Stomach (tissue), 4 donors: ENCODE data around the gene PDP2.

ENCODE experiments used
- CTCF ChIP-seq, 7 experiments: fragments of 450-650 bp in 4 of 7; fragments of 200-600 bp in 3 of 7; sonication (generic) in 3 of 7; IDR thresholded peaks; one replicate each; pipeline ENCODE4 v1.5.1; 2016 to 2019; ENCODE audit warnings: antibody characterized with exemption in 7 of 7, control low read depth in 2 of 7, mild to moderate bottlenecking in 1 of 7
- EP300 ChIP-seq: sonication (generic); formaldehyde crosslinking; IDR thresholded peaks from one replicate; pipeline ENCODE4 v1.6.1; 2017; ENCODE audit warnings: antibody characterized with exemption
- POLR2AphosphoS5 ChIP-seq, 3 donors: sonication (generic); formaldehyde crosslinking; IDR thresholded peaks; one replicate each; pipeline ENCODE4 v1.6.1; 2016; ENCODE audit warnings: antibody characterized with exemption in 3 of 3

- TF ChIP-seq CTCF (IDR thresholded peaks at IDR 0.05) (no peak), POLR2AphosphoS5 (IDR thresholded peaks at IDR 0.05) (no peak), EP300 (no peak)
Observed at GRCh38 chr16:66915041-66915440, 34.7 kb downstream of the PDP2 start.
